OCI-LY1 (cell line): ENCODE measurements around the gene TMEM235.

Experiments
- CTCF ChIP-seq: fragments of 200-600 bp; sonication (generic), shearing (Covaris generic); IDR thresholded peaks from 2 replicates; pipeline ENCODE4 v1.5.1; 2017; ENCODE audit warnings: mild to moderate bottlenecking, antibody characterized with exemption, low read length, moderate library complexity, mixed read lengths
- EZH2 ChIP-seq: fragments of 200-600 bp; sonication (generic), shearing (Covaris generic); IDR thresholded peaks from 2 replicates; pipeline ENCODE4 v1.8.0; 2017; ENCODE audit warnings: borderline replicate concordance, mixed run types, mild to moderate bottlenecking, antibody characterized with exemption, low read length, moderate library complexity, mixed read lengths

GRCh38 chr17:78200451-78200850 is 31.0 kb upstream of the TMEM235 start:
- TF ChIP-seq CTCF (no peak), EZH2 (no peak)
